GM10266 (cell line): Measurements from ENCODE around the gene ALDH6A1.

Source experiments
- DNase-seq: peaks from one replicate; pipeline ENCODE4 v3.0.0; 2012; ENCODE audit errors: extremely low spot score
- TF ChIP-seq, protein P1 (sequence below): IDR thresholded peaks from 2 replicates; pipeline ENCODE4 v1.5.1; 2012; ENCODE audit warnings: mild to moderate bottlenecking, low read depth; ENCODE audit not compliant: control insufficient read depth, insufficient read depth; ENCODE audit errors: missing control alignments

Gene ALDH6A1

DNA sequence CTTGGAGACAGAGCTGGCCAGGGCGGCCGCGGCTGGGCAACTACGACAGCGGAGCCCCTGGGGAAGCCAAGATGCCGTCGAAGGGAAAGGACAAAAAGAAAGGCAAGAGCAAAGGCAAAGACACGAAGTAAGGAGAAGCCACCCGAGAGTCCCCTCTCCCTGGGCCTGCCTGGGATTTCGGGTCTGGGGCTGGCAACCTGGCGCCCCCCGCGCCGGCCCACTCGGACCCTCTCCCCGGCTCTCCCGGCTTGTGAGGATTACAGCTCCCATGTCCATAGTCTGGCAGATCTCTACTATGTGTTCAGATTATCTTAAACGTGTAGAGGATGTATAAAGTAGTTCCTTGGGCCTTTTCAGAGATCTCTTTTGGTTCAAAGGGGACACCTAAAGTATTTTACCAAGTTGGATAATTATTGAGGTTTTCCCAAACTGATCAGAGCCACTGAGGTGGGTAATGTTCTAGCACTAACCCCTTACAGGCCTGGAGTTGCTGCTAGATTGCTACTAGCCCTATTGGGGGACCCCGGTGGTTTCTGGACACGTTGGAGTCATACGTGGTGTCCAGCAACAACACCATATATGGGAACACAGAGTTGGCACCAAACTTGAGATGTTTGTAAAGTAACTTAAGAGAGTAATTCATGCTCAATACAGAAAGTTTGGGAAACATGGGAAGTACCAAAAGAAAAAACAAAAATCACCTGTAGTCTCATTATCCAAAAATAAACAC lies 64.7 kb downstream of the ALDH6A1 start:
- DNase-seq = no peak
- TF ChIP-seq, protein P1, sequence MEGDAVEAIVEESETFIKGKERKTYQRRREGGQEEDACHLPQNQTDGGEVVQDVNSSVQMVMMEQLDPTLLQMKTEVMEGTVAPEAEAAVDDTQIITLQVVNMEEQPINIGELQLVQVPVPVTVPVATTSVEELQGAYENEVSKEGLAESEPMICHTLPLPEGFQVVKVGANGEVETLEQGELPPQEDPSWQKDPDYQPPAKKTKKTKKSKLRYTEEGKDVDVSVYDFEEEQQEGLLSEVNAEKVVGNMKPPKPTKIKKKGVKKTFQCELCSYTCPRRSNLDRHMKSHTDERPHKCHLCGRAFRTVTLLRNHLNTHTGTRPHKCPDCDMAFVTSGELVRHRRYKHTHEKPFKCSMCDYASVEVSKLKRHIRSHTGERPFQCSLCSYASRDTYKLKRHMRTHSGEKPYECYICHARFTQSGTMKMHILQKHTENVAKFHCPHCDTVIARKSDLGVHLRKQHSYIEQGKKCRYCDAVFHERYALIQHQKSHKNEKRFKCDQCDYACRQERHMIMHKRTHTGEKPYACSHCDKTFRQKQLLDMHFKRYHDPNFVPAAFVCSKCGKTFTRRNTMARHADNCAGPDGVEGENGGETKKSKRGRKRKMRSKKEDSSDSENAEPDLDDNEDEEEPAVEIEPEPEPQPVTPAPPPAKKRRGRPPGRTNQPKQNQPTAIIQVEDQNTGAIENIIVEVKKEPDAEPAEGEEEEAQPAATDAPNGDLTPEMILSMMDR = no peak

DNA sequence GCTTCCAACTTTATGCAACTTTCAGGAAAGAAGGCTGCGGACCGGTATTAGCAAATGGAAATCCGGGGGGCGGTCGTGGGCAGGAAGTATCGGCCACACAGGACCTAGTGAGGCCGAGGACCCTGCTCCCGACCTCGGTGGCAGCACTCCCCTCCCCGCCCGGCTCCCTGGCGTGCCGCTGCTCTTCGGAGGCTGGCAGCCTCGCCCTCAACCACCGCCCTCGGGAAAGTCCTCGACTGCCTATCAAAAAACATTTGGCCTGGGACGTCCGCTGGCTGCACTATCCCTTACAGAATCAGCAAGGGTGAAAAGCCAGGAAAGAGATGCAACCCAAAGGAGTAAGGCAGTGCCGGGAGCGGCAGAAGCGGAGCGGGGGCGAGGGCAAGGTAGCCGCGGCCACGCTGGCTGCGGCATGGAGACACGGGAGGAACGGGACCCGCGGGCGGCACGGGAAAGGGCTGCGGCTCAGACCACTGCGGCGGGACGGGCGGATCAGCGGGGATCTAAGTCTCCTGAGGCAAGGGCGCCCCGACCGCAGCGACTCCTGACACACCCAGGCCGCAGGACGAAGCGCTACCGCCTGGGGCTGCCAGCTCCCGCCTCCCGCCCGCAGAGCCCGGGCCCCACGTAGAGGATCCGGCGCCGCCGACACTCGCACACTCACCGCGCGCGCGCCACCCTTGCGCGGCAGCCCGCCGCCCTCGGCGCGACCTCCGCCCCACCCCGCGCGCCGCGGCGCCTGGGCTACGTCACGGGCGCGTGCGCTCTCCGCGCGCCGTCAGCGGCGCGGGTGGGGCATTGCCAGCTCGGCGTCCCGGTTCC lies 65.5 kb downstream of the ALDH6A1 start, which contains the start of the genes BBOF1 and ENTPD5:
TSS of gene BBOF1 (plus strand) at position 764 of the 822 bp plus-strand sequence. CDS start 130 bp downstream, outside the sequence.
TSS of gene ENTPD5 (minus strand) at position 703 of the 822 bp plus-strand sequence. CDS start 31,186 bp downstream, outside the sequence.
- peak; percentile 94 for DNase-seq
- TF ChIP-seq, protein P1 = no peak

DNA sequence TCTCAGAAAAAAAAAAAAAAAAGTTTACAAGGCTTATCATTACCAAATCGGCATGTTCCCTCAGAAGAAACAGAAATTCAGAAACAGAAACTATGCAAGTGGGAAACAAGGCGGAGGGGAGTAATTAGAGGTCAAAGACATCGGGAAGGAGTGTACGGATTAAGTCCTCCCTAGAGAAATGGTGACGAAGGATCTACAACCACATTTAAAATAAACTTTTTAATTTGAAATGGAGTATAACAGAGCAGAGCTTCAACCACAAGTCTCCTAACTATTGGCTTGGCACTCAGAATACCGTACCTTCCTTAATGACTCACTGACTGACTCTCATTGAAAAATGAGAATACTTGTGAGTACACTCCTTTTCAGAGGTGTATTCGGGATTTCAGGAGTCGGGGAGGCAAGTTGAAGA lies 66.1 kb downstream of the ALDH6A1 start:
- peak; percentile 51 for DNase-seq
- TF ChIP-seq, protein P1 = no peak

DNA sequence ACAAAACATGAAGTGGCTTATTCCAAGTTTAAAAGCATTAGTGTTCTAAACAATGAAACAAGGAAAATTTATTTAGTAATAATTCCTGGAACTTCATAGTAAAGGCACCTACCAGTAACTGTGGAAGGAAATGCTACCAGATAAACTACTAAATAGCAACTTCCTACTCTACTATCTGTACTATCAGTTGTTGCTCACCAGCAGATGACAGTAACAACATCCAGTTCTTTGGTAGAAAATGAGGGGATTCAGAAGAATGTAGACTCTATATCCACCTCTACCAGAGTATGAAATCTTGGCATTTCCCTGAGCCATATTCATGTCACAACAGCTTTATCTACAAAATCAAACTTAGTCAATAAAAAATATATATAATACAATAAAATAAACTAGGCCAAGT lies 68.3 kb downstream of the ALDH6A1 start:
- DNase-seq = no peak
- TF ChIP-seq, protein P1 = no peak

DNA sequence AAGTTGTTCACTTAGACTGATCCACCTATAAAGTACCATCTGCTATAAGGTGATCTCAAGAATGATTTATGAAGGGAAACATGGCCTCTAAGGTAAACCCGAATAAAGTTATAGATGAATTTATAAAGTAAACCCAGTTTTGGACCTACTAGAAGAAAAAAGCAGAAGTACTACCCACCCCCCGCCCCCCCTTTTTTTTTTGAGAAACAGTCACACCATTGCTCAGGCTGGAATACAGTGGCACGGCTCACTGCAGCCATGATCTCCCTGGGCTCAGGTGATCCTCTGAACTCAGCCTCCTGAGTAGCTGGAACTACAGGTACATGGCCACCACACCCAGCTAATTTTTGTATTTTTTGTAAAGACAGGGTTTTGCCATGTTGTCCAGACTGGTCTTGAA lies 69.1 kb downstream of the ALDH6A1 start:
- TF ChIP-seq, protein P1 = no peak
- DNase-seq = no peak

DNA sequence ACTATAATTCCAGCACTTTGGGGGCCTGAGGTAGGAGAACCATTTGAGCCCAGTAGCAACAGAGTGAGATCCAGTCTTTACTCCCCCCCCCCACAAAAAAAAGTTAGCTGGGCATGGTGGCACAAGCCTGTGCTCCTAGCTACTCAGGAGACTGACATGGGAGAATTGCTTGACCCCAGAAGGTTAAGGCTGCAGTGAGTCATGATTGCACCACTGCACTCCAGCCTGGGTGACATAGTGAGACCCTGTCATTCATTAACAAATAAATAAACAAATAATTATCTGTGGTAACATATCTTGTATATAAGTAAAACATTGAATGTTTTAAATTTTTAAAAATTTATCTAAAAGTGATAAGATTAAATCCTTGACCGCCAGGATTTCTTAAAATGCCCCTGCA lies 70.0 kb downstream of the ALDH6A1 start:
- TF ChIP-seq, protein P1 = no peak
- DNase-seq = no peak
